Activated CD4-positive, alpha-beta T cell treated with anti-CD3 and anti-CD28 coated beads, Interleukin-2, amount 50 U/mL, for 24 hours (primary cell): Measurements from ENCODE around the gene SRSF12.
A peak's percentile ranks its signal among the peaks of the same experiment; 100 is the strongest.

Experiments used
- DNase-seq, 2 donors: peaks; one replicate each; pipeline ENCODE4 v3.0.0-alpha.2; 2020; ENCODE audit warnings: low read depth in 1 of 2, low spot score in 1 of 2

SRSF12 gene

GRCh38 chr6:89117211-89118108 lies at the start of gene SRSF12:
TSS of gene SRSF12 (minus strand) at chr6:89118071. CDS start at chr6:89117887, 184 bp downstream.
- peak; percentile 3 to 16 for DNase-seq

- no peak for DNase-seq
These were observed 44.1 kb upstream of the SRSF12 start for GRCh38 chr6:89162047-89162371.

GRCh38 chr6:89161326-89162046 lies 43.6 kb upstream of the SRSF12 start:
- no peak for DNase-seq

- DNase-seq: no peak
These were observed 42.6 kb upstream of the SRSF12 start for GRCh38 chr6:89160331-89161092.

- DNase-seq: no peak
These were observed 36.3 kb upstream of the SRSF12 start for GRCh38 chr6:89154131-89154530.

- peak in 1 of 2 donors; percentile 7 for DNase-seq
These were observed 30.3 kb upstream of the SRSF12 start for GRCh38 chr6:89148016-89148750.

- DNase-seq: peak in 1 of 2 donors; percentile 13
These were observed 29.1 kb upstream of the SRSF12 start for GRCh38 chr6:89146718-89147700.

GRCh38 chr6:89145956-89146717 lies 28.3 kb upstream of the SRSF12 start, which contains the start of gene PM20D2:
TSS of gene PM20D2 (plus strand) at chr6:89146055. CDS start at chr6:89146145, 90 bp downstream.
- peak; percentile 46 to 61 for DNase-seq

GRCh38 chr6:89145091-89145955 lies 27.5 kb upstream of the SRSF12 start:
- DNase-seq: peak in 1 of 2 donors; percentile 39

- DNase-seq: no peak
These were observed 26.6 kb upstream of the SRSF12 start for GRCh38 chr6:89144354-89144906.

- no peak for DNase-seq
These were observed 22.7 kb upstream of the SRSF12 start for GRCh38 chr6:89140347-89141156.

- no peak for DNase-seq
These were observed 21.9 kb upstream of the SRSF12 start for GRCh38 chr6:89139509-89140346.

- no peak for DNase-seq
These were observed 20.3 kb upstream of the SRSF12 start for GRCh38 chr6:89138173-89138572.

- DNase-seq: no peak
These were observed 16.9 kb upstream of the SRSF12 start for GRCh38 chr6:89134723-89135122.

GRCh38 chr6:89133981-89134380 lies 16.1 kb upstream of the SRSF12 start:
- DNase-seq: no peak

- no peak for DNase-seq
These were observed 14.2 kb upstream of the SRSF12 start for GRCh38 chr6:89132057-89132456.
